Activated CD8-positive, alpha-beta memory T cell treated with anti-CD3 and anti-CD28 coated beads, Interleukin-2, amount 50 U/mL, for 24 hours (primary cell): ENCODE data around the gene GALNTL6.
"Not testable (repeated sequence)": the region's sequence is repeated elsewhere in the genome, so short reads cannot be mapped to it uniquely, and the experiment has no call there.

ENCODE experiments used
- DNase-seq: peaks from one replicate; pipeline ENCODE4 v3.0.0-alpha.2; 2020; ENCODE audit errors: extremely low read depth

Gene GALNTL6

GRCh38 chr4:172865531-172866127 is 1052.4 kb downstream of the GALNTL6 start:
- DNase-seq: no peak

- no peak for DNase-seq
These were observed 1053.2 kb downstream of the GALNTL6 start for GRCh38 chr4:172866421-172866820.

DNA sequence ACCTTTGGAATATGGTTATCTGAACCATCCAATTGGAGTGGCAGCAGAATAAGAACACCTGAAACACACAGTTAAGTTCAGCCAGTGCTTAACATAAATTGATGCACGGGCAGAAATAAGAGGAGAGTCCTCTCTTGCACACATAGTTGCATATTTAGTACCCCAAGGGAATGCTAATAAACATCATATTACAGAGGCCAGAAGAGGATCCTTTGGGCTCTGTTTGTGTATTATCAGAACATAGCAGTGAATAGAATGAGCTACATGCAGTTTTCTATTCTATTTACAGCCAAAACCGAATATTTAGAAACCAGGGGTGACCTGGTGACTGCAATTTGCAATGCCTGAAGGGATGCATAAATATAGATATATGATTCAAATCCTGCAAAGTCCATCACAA is 1054.6 kb downstream of the GALNTL6 start:
- no peak for DNase-seq

DNA sequence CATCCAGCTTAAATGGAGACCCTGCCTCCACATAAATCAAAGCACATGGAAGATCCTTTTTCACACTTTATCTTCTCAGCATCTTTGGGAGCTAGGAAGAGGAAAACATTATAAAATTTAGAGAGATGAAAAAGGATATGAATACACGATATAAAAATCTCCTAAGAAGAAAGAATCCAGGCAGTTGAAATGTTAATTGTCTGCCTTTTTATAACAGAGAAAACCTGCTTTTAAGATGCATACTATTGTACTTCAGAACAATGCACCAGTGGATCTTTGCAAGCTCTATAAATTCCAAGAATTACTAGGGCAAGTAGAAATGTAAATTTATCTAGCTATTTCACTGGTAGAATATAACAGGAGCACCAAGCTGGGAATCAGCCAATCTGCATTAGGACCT is 1055.1 kb downstream of the GALNTL6 start:
- DNase-seq: no peak

DNA sequence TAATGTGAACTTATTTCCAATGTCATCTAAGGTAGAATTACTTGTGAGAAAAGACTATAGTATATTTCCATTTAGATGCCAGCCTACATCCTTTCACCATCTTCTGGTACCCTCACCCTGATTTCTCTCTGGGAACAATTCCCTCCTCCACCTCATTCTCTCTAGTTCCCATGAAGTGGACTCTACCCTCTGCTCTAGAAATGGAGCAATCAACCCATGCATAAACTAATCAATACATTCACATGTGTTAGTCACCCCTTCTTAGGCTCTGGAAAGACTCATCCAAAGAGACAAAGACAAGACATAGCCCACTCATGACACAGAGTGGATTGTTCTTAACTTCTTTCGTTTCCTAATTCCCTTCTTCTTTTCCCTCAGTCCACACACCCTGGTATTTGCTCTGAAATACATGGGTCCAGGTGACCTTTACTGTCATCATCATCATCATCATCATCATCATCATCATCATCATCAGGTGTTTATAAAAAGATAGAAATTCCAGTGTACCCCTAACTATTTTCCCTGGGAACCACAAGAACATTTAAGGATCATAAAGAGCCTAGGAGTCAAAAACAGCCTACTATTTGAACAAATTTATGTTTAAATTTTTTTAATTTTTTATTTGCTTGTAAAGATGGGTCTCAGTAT is 1056.5 kb downstream of the GALNTL6 start:
- DNase-seq: no peak

DNA sequence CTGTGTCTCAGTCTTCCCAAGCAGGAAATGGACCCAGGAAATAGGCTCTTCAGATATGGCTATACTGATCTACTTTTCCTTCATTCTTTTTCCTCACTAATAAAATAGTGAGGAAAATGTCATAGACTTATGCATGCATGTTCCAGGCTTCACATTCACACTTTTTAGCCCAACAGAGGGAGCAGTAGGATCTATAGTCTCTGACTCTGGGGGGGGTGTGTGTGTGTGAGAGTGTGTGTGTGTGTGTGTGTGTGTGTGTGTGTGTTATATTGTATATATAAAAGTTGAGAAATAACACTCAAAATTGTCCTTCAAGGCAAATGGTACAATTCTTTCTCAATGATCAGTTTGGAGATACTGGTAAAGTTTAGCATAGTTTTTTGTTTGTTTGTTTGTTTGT is 1058.2 kb downstream of the GALNTL6 start:
- DNase-seq: no peak

- DNase-seq: no peak
These were observed 1061.7 kb downstream of the GALNTL6 start for GRCh38 chr4:172874944-172875343.

GRCh38 chr4:172876394-172876793 is 1063.2 kb downstream of the GALNTL6 start:
- no peak for DNase-seq

DNA sequence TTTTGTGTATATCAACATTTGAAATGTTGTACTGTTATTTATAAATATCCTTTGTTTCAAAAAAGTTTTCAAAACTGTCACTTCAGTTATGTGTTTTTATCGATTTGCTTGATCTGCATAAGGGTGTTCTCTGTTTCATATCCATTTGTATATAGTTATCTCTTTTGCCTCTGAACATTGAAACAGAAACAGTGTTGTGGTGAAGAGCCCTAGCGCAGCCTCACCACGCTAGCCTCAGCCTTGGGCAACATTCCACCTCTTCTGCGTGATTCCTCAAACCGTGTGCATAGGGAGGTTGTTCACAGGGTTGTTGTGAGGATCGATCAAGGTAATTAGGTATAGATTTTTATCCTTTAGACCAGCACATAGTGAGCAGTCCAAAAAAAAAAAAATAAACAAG is 1068.4 kb downstream of the GALNTL6 start:
- DNase-seq: no peak

DNA sequence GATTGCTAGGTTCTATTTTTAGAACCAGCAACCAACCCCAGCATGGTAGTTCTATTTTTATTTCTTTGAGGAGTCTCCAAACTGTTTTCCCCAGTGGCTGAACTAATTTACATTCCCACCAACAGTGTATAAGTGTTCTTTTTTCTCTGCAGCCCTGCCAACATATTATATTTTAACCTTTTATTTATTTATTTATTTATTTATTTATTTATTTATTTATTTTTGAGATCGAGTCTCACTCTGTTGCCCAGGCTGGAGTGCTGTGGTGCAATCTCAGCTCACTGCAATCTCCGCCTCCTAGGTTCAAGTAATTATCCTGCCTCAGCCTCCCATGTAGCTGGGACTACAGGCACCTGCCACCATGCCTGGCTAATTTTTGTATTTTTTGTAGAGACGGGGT is 1074.2 kb downstream of the GALNTL6 start:
- not testable (repeated sequence) for DNase-seq

DNA sequence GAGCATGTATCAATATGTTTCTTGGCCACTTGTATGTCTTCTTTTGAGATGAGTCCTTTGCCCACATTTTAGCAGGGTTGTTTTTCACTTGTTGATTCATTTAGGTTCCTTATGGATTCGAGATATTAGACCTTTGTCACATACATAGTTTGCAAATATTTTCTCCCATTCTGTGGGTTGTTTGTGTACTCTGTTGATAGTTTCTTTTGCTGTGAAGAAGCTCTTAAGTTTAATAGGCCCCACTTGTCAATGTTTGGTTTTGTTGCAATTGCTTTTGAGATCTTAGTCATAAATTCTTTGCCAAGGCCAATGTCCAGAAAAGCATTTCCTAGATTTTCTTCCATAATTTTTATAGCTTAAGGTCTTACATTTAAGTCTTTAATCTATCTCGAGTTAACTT is 1074.8 kb downstream of the GALNTL6 start:
- DNase-seq: no peak

DNA sequence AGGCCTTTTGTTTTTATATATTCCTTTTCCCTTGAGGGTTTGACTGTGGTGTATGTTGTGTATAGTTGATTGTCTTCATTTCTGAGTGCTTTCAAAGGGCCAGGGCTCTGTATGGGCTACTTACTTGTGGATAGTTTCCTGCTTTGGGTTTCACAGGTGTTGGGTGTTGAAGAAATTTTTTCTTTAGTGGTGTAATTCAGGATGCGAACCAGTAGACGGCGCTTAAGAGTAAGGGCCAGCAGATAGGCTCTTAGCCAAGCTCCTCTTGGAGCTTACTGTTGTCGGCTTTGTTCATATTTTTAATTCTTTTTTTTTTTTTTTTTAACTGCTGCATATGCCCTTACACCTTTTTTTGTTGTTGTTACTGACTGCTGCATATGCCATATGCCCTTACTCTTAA is 1079.1 kb downstream of the GALNTL6 start:
- no peak for DNase-seq

DNA sequence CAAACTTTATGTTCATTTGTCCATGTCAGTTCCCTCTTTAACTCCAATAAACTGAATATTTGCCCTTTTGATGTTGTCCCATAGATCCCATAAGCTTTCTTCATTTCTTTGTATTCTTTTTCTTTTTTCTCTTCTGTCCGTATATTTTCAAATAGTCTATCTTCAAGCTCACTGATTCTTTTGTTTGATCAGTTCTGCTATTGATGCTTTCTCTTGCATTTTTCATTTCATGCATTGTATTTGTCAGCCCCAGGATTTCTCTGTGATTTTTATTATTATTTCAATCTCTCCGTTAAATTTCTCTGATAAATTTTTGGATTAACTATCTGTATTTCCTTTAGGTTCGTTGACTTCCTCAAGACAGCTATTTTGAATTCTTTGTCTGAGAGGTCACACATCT is 1082.5 kb downstream of the GALNTL6 start:
- DNase-seq: no peak

GRCh38 chr4:172897046-172897445 is 1083.8 kb downstream of the GALNTL6 start:
- DNase-seq: no peak

GRCh38 chr4:172898715-172899114 is 1085.5 kb downstream of the GALNTL6 start:
- no peak for DNase-seq

DNA sequence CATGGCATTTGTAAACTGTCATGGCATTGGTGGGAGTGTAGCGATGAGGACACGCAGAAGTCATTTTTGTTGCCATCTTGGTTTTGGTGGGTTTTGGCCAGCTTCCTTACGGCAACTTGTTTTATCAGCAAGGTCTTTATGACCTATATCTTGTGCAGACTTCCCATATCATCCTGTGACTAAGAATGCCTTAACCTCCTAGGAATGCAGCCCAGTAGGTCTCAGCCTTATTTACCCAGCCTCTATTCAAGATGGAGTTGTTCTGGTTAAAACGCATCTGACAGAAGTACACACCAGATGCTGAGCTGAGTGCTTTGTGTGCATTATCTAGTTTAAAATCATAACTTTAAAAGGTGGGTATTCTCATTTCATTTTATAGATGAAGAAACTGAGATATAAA is 1086.7 kb downstream of the GALNTL6 start:
- no peak for DNase-seq

- no peak for DNase-seq
These were observed 1087.7 kb downstream of the GALNTL6 start for GRCh38 chr4:172900900-172901299.

- not testable (repeated sequence) for DNase-seq
These were observed 1099.3 kb downstream of the GALNTL6 start for GRCh38 chr4:172912468-172912867.

DNA sequence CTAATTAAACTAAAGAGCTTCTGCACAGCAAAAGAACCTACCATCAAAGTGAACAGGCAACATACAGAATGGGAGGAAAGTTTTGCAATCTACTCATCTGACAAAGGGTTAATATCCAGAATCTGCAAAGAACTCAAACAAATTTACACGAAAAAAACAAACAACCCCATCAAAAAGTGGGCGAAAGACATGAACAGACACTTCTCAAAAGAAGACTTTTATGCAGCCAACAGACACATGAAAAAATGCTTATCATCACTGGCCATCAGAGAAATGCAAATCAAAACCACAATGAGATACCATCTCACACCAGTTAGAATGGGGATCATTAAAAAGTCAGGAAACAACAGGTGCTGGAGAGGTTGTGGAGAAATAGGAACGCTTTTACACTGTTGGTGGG is 1104.2 kb downstream of the GALNTL6 start:
- DNase-seq: not testable (repeated sequence)

GRCh38 chr4:172919269-172919668 is 1106.1 kb downstream of the GALNTL6 start:
- DNase-seq: no peak

DNA sequence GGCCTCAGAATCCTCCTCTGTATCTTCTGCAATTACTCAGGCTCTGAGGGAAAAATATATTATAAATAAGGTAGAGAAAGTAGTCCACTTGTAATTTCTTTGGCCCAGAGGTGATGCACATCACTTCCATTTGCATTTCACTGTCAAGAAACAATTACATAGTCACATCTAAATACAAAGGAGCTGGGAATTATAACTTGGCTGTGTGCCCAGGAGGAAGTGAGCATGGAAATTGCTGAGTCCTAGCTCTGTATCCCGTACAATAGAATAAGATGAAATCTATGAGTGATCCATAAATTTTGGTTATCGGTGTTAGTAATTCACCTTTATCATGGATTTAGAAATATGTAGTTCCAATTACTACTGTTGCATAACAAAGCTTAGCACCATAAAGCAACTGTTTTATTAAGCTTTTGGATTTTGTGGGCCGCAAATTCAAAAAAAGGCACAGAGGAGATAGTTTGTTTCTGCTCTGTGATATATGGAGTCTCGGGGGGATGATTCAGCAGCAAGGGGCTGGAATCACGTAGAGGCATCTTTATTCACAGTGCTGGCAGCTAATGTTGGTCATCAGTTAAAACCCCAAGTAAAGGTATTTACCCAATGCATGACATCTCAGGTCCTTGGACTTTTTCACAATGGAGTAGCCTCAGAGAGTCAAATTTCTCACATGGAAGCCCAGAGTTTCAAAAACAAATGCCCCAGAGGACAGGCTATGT is 1114.1 kb downstream of the GALNTL6 start:
- no peak for DNase-seq

DNA sequence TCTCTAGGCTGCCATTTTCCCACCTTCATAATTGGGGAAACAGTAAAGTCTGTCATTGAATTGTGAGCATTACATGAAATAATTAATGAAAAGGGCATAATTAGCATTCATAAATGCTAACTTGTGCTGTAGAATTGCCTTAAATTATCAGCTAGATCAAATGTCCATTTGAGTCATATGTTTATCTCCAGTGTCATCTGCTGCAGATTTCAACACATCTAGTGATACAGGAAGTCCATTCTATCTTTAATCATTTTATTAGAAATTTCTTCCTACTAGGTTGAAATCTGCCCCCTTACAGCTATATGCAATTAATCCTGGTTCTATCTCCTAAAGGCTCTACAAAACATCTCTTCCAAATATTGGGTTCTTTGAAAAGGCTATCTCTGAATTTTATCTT is 1115.1 kb downstream of the GALNTL6 start:
- DNase-seq: no peak
